HepG2 (cell line): Measurements from ENCODE around the gene TSPAN9. TPM values are rescaled to one million over a fixed set of nuclear protein-coding genes. Genes with fewer than 3 reads are reported as not detected.

Experiments
- ATAC-seq: fragments of 200-7000 bp; cut with Tn5 transposase; 3 replicates; pipeline ENCODE4 v1.9.1; 2020; ENCODE audit warnings: mild to moderate bottlenecking, moderate library complexity
- BruUV-seq: library from RNA; stranded (reverse); fragments of 400-500 nt; replicated peaks from 2 replicates; lab custom pipeline; 2021; lab: Mats Ljungman, UMichigan
- CTCF ChIA-PET: fragments of 300-600 bp; formaldehyde crosslinking; extraction: SDS; loops from one replicate; lab custom pipeline; 2021; ENCODE audit warnings: low total read pairs, inconsistent platforms, low intra/inter-chr PET ratio; lab: Yijun Ruan, JAX
- POLR2A ChIA-PET: fragments of 350-600 bp; sonication (Branson Sonifier 250); formaldehyde crosslinking; loops from one replicate; lab custom pipeline; 2020; ENCODE audit warnings: antibody characterized with exemption, inconsistent platforms; lab: Yijun Ruan, JAX
- DNase-seq: peaks from one replicate; pipeline ENCODE4 v3.0.0-alpha.2; 2015; ENCODE audit warnings: low spot score
- FAIRE-seq: peaks from 3 replicates; lab custom pipeline; 2011; peaks lifted over from hg19 to GRCh38; lab: Jason Lieb, UNC
- H2AFZ ChIP-seq: one replicate; pipeline ENCODE4 v1.6.1; 2011; ENCODE audit warnings: low read length, inconsistent platforms
- H3K27ac ChIP-seq: fragments of 300-600 bp; 3 replicates; pipeline ENCODE4 v1.8.0; 2011; ENCODE audit warnings: mixed run types, mild to moderate bottlenecking, mixed read lengths, low read length, inconsistent platforms; ENCODE audit not compliant: insufficient read depth; ENCODE audit errors: extremely low read length
- H3K27me3 ChIP-seq, 2 experiments: fragments of 200-600 bp in 1 of 2; 2 replicates in 1 of 2; 3 replicates in 1 of 2; pipeline versions ENCODE4 v1.6.0 to v1.8.0; 2011; ENCODE audit warnings: low read length in 2 of 2, mild to moderate bottlenecking in 2 of 2, moderate library complexity in 2 of 2, inconsistent platforms in 1 of 2; ENCODE audit not compliant: insufficient read depth in 2 of 2, control insufficient read depth in 1 of 2
- H3K36me3 ChIP-seq, 2 experiments: fragments of 200-600 bp in 1 of 2; replicated peaks in 1 of 2; 2 replicates in 1 of 2; 3 replicates in 1 of 2; pipeline versions ENCODE4 v1.5.1 to v1.8.0; 2011; ENCODE audit warnings: low read length in 2 of 2, inconsistent platforms in 1 of 2; ENCODE audit not compliant: insufficient read depth in 2 of 2, control insufficient read depth in 1 of 2
- H3K4me1 ChIP-seq: 2 replicates; pipeline ENCODE4 v1.5.1; 2012; ENCODE audit warnings: low read length, inconsistent platforms; ENCODE audit not compliant: insufficient read depth
- H3K4me2 ChIP-seq: 2 replicates; pipeline ENCODE4 v1.6.0; 2011; ENCODE audit warnings: low read depth, low read length, inconsistent platforms
- H3K4me3 ChIP-seq, 3 experiments: fragments of 200-600 bp in 1 of 3; sonication (generic), shearing (Covaris generic) in 1 of 3; replicated peaks in 1 of 3; 2 replicates each; pipeline ENCODE4 v1.5.1; 2011 to 2016; ENCODE audit warnings: low read length in 3 of 3, inconsistent platforms in 2 of 3, low read depth in 2 of 3, mild to moderate bottlenecking in 2 of 3, control low read depth in 1 of 3, mixed read lengths in 1 of 3; ENCODE audit not compliant: insufficient read depth in 1 of 3
- H3K79me2 ChIP-seq: one replicate; pipeline ENCODE4 v1.6.1; 2011; ENCODE audit warnings: low read length, inconsistent platforms; ENCODE audit not compliant: insufficient read depth
- H3K9ac ChIP-seq: 2 replicates; pipeline ENCODE4 v1.6.0; 2011; ENCODE audit warnings: mild to moderate bottlenecking, low read depth, low read length, inconsistent platforms; ENCODE audit not compliant: insufficient read depth
- H3K9me3 ChIP-seq: 2 replicates; pipeline ENCODE4 v1.5.1; 2012; ENCODE audit warnings: mild to moderate bottlenecking, low read length
- H4K20me1 ChIP-seq: 2 replicates; pipeline ENCODE4 v1.6.0; 2011; ENCODE audit warnings: inconsistent platforms, mild to moderate bottlenecking, low read length, moderate library complexity; ENCODE audit not compliant: insufficient read depth
- FOXK1 ChIP-seq: sonication (generic); formaldehyde crosslinking; IDR thresholded peaks from 2 replicates; pipeline ENCODE4 v1.4.0; 2020; ENCODE audit warnings: low read depth, missing genetic modification reagents, borderline replicate concordance
- HNRNPL ChIP-seq: fragments of 200-400 bp; formaldehyde crosslinking; IDR thresholded peaks from 2 replicates; pipeline ENCODE4 v1.6.1; 2017; ENCODE audit warnings: mild to moderate bottlenecking, low read depth, low read length
- RAD21 ChIP-seq: fragments of 450-650 bp; formaldehyde crosslinking; IDR thresholded peaks from 2 replicates; pipeline ENCODE4 v1.5.0; 2020; ENCODE audit warnings: mild to moderate bottlenecking
- RAD51 ChIP-seq: fragments of 450-650 bp; IDR thresholded peaks from 2 replicates; pipeline ENCODE4 v1.6.1; 2016; ENCODE audit warnings: borderline replicate concordance
- RFX5 ChIP-seq: IDR thresholded peaks from 2 replicates; pipeline ENCODE4 v1.6.1; 2011; ENCODE audit warnings: low read depth, low read length, improper control_type of control experiment
- RNF2 ChIP-seq: fragments of 450-650 bp; conservative IDR thresholded peaks from 2 replicates; pipeline ENCODE4 v1.6.1; 2016; ENCODE audit warnings: low read depth
- UBTF ChIP-seq: sonication (generic); formaldehyde crosslinking; IDR thresholded peaks from 2 replicates; pipeline ENCODE4 v1.4.0; 2020; ENCODE audit warnings: mild to moderate bottlenecking, missing genetic modification reagents
- ZKSCAN5 ChIP-seq: sonication (generic); formaldehyde crosslinking; IDR thresholded peaks from 2 replicates; pipeline ENCODE4 v1.5.1; 2020; ENCODE audit warnings: mild to moderate bottlenecking, missing genetic modification reagents
- ZNF275 ChIP-seq: sonication (generic); formaldehyde crosslinking; IDR thresholded peaks from 2 replicates; pipeline ENCODE4 v1.8.0; 2022; ENCODE audit warnings: missing genetic modification reagents, mild to moderate bottlenecking, inconsistent platforms, borderline replicate concordance
- ZNF30 ChIP-seq: sonication (generic); formaldehyde crosslinking; IDR thresholded peaks from 2 replicates; pipeline ENCODE4 v1.5.0; 2020; ENCODE audit warnings: mild to moderate bottlenecking, missing genetic modification reagents
- WGBS: methylation state at CpG from one replicate; pipeline ENCODE4 v1.1.6; 2017; ENCODE audit warnings: low lambda C conversion rate; 5-methylcytosine and 5-hydroxymethylcytosine counted together
- in situ Hi-C: cut with HindIII; loops from 2 replicates; pipeline ENCODE4 v1.10.0; 2017; ENCODE audit warnings: low pct_unique_long_range_greater_than_20kb; ENCODE audit not compliant: extremely low pct_ligation_motif_present
- intact Hi-C: fragments of 100-400 bp; cut with micrococcal nuclease; formaldehyde crosslinking; loops from one replicate; pipeline ENCODE4 v1.10.0; 2022; ENCODE audit not compliant: unreplicated experiment
- polyA plus RNA-seq, 8 experiments: library from polyadenylated mRNA; depleted of rRNA in 3 of 8; stranded (reverse) in 7 of 8; unstranded in 1 of 8; fragments of >200 nt; fragmentation: Illumina TruSeq in 4 of 8; extraction: Trizol in 4 of 8; gene quantifications; 2 replicates each; pipeline versions ENCODE4 v1.2.1 to v1.2.3, GENCODE V29; 2011 to 2016; ENCODE audit warnings: low read depth in 4 of 8, missing spikeins in 1 of 8, mixed read lengths in 1 of 8; ENCODE audit not compliant: insufficient read depth in 1 of 8
- total RNA-seq, 5 experiments: library from RNA; depleted of rRNA; stranded (reverse); fragments of >200 nt; fragmentation: Illumina TruSeq; extraction: Trizol; gene quantifications; 2 replicates each; pipeline ENCODE4 v1.2.3, GENCODE V29; 2016; ENCODE audit warnings: low read depth in 1 of 5

TSPAN9 gene
- total and polyA plus RNA-seq, 2 of the 13 experiments (the other 11 are each of a cell fraction or from before 2014, with no cell fraction given), result 18.1 to 42.3 TPM

DNA sequence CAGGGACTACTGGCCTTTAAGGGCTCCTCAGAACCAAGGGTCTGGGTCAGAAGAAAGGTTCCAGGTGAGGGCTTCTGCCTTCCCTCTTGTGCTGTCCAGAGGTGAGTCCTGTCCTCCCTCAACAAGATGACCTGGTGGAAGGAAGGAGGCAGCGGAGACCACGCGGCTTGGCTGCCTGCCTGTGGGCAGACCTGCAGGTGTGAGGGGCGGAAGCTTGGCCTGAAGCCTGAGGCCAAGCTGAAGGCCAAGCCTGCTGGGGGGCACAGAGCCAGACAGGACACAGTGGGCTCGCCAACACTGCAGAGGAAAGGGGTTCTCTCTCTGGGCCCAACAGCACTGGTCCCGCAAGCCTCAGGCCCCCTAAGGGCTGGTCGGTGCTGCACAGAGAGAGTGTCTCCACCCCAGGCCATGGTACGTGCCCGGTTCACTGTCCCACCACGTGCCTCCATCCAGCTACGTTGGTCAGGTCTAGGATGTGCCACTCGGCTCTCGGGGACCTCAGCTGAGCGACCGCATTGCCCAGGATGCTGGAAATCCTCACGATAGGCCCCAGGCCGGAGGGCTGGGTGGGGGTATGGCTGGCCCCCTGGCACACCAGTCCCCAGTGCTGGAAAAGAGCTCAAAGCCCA is 243.8 kb downstream of the TSPAN9 start:
- no peak for FAIRE-seq
- ChIA-PET CTCF (no interaction called here), POLR2A (no interaction called here)
- Histone ChIP-seq H3K27me3 (peaks cover 7 to 67% of the 10 kb centered on the region in 2 experiments), H3K4me1 (no peaks in the 10 kb centered on the region), H3K79me2 (no peaks in the 10 kb centered on the region), H3K9ac (no peak overlapping the region), H3K36me3 (no peaks in the 10 kb centered on the region), H3K27ac (no peak overlapping the region), H2AFZ (no peak overlapping the region), H3K9me3 (no peaks in the 10 kb centered on the region), H3K4me3 (no peak overlapping the region), H3K4me2 (no peak overlapping the region), H4K20me1 (peaks cover 3% of the 10 kb centered on the region; the same call in 1 of the 2 replicates)
- in situ Hi-C loops, result no loop called here
- intact Hi-C loops, result no loop called here
- no peak; the same call in 2 of the 3 replicates for ATAC-seq
- 43% methylated on average over 11 of the region's 17 CpGs for WGBS
- no TSS peak for BruUV-seq
- no peak for DNase-seq
- TF ChIP-seq RAD21, result no peak
- no peak for TF ChIP-seq FOXK1 (CRISPR knock-in tag)
- TF ChIP-seq UBTF (CRISPR knock-in tag), result no peak
- TF ChIP-seq ZNF275, result no peak
- no peak for TF ChIP-seq ZNF30 (CRISPR knock-in tag)
- no peak for TF ChIP-seq HNRNPL
- TF ChIP-seq RNF2, result no peak
- no peak for TF ChIP-seq ZKSCAN5 (CRISPR knock-in tag)
- TF ChIP-seq RFX5, result no peak
- no peak for TF ChIP-seq RAD51
